HepG2 (cell line): ENCODE results near the gene RSPH1. TPM values are rescaled to one million over a fixed set of nuclear protein-coding genes. Genes with fewer than 3 reads are reported as not detected.

ENCODE experiments used
- ATAC-seq: fragments of 200-7000 bp; cut with Tn5 transposase; 3 replicates; pipeline ENCODE4 v1.9.1; 2020; ENCODE audit warnings: mild to moderate bottlenecking, moderate library complexity
- BruUV-seq: library from RNA; stranded (reverse); fragments of 400-500 nt; replicated peaks from 2 replicates; lab custom pipeline; 2021; lab: Mats Ljungman, UMichigan
- CTCF ChIA-PET: fragments of 300-600 bp; formaldehyde crosslinking; extraction: SDS; loops from one replicate; lab custom pipeline; 2021; ENCODE audit warnings: low total read pairs, inconsistent platforms, low intra/inter-chr PET ratio; lab: Yijun Ruan, JAX
- POLR2A ChIA-PET: fragments of 350-600 bp; sonication (Branson Sonifier 250); formaldehyde crosslinking; loops from one replicate; lab custom pipeline; 2020; ENCODE audit warnings: antibody characterized with exemption, inconsistent platforms; lab: Yijun Ruan, JAX
- DNase-seq: peaks from one replicate; pipeline ENCODE4 v3.0.0-alpha.2; 2015; ENCODE audit warnings: low spot score
- FAIRE-seq: peaks from 3 replicates; lab custom pipeline; 2011; peaks lifted over from hg19 to GRCh38; lab: Jason Lieb, UNC
- H2AFZ ChIP-seq: one replicate; pipeline ENCODE4 v1.6.1; 2011; ENCODE audit warnings: low read length, inconsistent platforms
- H3K27ac ChIP-seq: fragments of 300-600 bp; 3 replicates; pipeline ENCODE4 v1.8.0; 2011; ENCODE audit warnings: mixed run types, mild to moderate bottlenecking, mixed read lengths, low read length, inconsistent platforms; ENCODE audit not compliant: insufficient read depth; ENCODE audit errors: extremely low read length
- H3K27me3 ChIP-seq, 2 experiments: fragments of 200-600 bp in 1 of 2; 2 replicates in 1 of 2; 3 replicates in 1 of 2; pipeline versions ENCODE4 v1.6.0 to v1.8.0; 2011; ENCODE audit warnings: low read length in 2 of 2, mild to moderate bottlenecking in 2 of 2, moderate library complexity in 2 of 2, inconsistent platforms in 1 of 2; ENCODE audit not compliant: insufficient read depth in 2 of 2, control insufficient read depth in 1 of 2
- H3K36me3 ChIP-seq, 2 experiments: fragments of 200-600 bp in 1 of 2; replicated peaks in 1 of 2; 2 replicates in 1 of 2; 3 replicates in 1 of 2; pipeline versions ENCODE4 v1.5.1 to v1.8.0; 2011; ENCODE audit warnings: low read length in 2 of 2, inconsistent platforms in 1 of 2; ENCODE audit not compliant: insufficient read depth in 2 of 2, control insufficient read depth in 1 of 2
- H3K4me1 ChIP-seq: 2 replicates; pipeline ENCODE4 v1.5.1; 2012; ENCODE audit warnings: low read length, inconsistent platforms; ENCODE audit not compliant: insufficient read depth
- H3K4me2 ChIP-seq: 2 replicates; pipeline ENCODE4 v1.6.0; 2011; ENCODE audit warnings: low read depth, low read length, inconsistent platforms
- H3K4me3 ChIP-seq, 3 experiments: fragments of 200-600 bp in 1 of 3; sonication (generic), shearing (Covaris generic) in 1 of 3; replicated peaks in 1 of 3; 2 replicates each; pipeline ENCODE4 v1.5.1; 2011 to 2016; ENCODE audit warnings: low read length in 3 of 3, inconsistent platforms in 2 of 3, low read depth in 2 of 3, mild to moderate bottlenecking in 2 of 3, control low read depth in 1 of 3, mixed read lengths in 1 of 3; ENCODE audit not compliant: insufficient read depth in 1 of 3
- H3K79me2 ChIP-seq: one replicate; pipeline ENCODE4 v1.6.1; 2011; ENCODE audit warnings: low read length, inconsistent platforms; ENCODE audit not compliant: insufficient read depth
- H3K9ac ChIP-seq: 2 replicates; pipeline ENCODE4 v1.6.0; 2011; ENCODE audit warnings: mild to moderate bottlenecking, low read depth, low read length, inconsistent platforms; ENCODE audit not compliant: insufficient read depth
- H3K9me3 ChIP-seq: 2 replicates; pipeline ENCODE4 v1.5.1; 2012; ENCODE audit warnings: mild to moderate bottlenecking, low read length
- H4K20me1 ChIP-seq: 2 replicates; pipeline ENCODE4 v1.6.0; 2011; ENCODE audit warnings: inconsistent platforms, mild to moderate bottlenecking, low read length, moderate library complexity; ENCODE audit not compliant: insufficient read depth
- ATF2 ChIP-seq: sonication (generic); formaldehyde crosslinking; IDR thresholded peaks from 2 replicates; pipeline ENCODE4 v1.4.0; 2020; ENCODE audit warnings: missing genetic modification reagents
- CHD2 ChIP-seq: IDR thresholded peaks from 2 replicates; pipeline ENCODE4 v1.6.1; 2011; ENCODE audit warnings: low read depth, low read length, improper control_type of control experiment
- FOXA1 ChIP-seq, 2 experiments: fragments of 450-650 bp in 1 of 2; sonication (generic) in 1 of 2; formaldehyde crosslinking in 1 of 2; IDR thresholded peaks; 2 replicates each; pipeline versions ENCODE4 v1.4.0 to v1.6.1; 2016 to 2020; ENCODE audit warnings: missing genetic modification reagents in 1 of 2
- FOXC1 ChIP-seq: sonication (generic); formaldehyde crosslinking; IDR thresholded peaks from 2 replicates; pipeline ENCODE4 v1.8.0; 2022; ENCODE audit warnings: mild to moderate bottlenecking, missing genetic modification reagents, borderline replicate concordance
- HNF1B ChIP-seq: sonication (generic); formaldehyde crosslinking; IDR thresholded peaks from 2 replicates; pipeline ENCODE4 v1.5.1; 2020; ENCODE audit warnings: mild to moderate bottlenecking, moderate library complexity, missing genetic modification reagents
- KMT2B ChIP-seq: IDR thresholded peaks from 2 replicates; pipeline ENCODE4 v1.6.1; 2016; ENCODE audit warnings: missing genetic modification reagents, missing compliant biosample characterization
- MIER3 ChIP-seq: IDR thresholded peaks from 2 replicates; pipeline ENCODE4 v1.6.1; 2016; ENCODE audit warnings: missing compliant biosample characterization, borderline replicate concordance
- MNT ChIP-seq: fragments of 450-650 bp; IDR thresholded peaks from 2 replicates; pipeline ENCODE4 v1.6.1; 2016
- MTF1 ChIP-seq: sonication (generic); formaldehyde crosslinking; IDR thresholded peaks from 2 replicates; pipeline ENCODE4 v1.5.0; 2020; ENCODE audit warnings: missing genetic modification reagents
- SOX6 ChIP-seq, 2 experiments: fragments of 450-650 bp in 1 of 2; sonication (generic) in 1 of 2; formaldehyde crosslinking in 1 of 2; IDR thresholded peaks; 2 replicates each; pipeline versions ENCODE4 v1.4.0 to v1.6.1; 2017 to 2020; ENCODE audit warnings: antibody characterized with exemption in 1 of 2, mild to moderate bottlenecking in 1 of 2, missing genetic modification reagents in 1 of 2
- ZFP62 ChIP-seq: sonication (generic); formaldehyde crosslinking; IDR thresholded peaks from 2 replicates; pipeline ENCODE4 v1.4.0; 2020; ENCODE audit warnings: missing genetic modification reagents
- ZNF121 ChIP-seq: sonication (generic); formaldehyde crosslinking; IDR thresholded peaks from 2 replicates; pipeline ENCODE4 v1.5.0; 2020; ENCODE audit warnings: mild to moderate bottlenecking, missing genetic modification reagents
- ZNF343 ChIP-seq: sonication (generic); formaldehyde crosslinking; IDR thresholded peaks from 2 replicates; pipeline ENCODE4 v1.4.0; 2020; ENCODE audit warnings: mild to moderate bottlenecking, missing genetic modification reagents
- ZNF580 ChIP-seq: IDR thresholded peaks from 2 replicates; pipeline ENCODE4 v1.6.1; 2016; ENCODE audit warnings: low read depth, borderline replicate concordance
- ZNF615 ChIP-seq: sonication (generic); formaldehyde crosslinking; IDR thresholded peaks from 2 replicates; pipeline ENCODE4 v1.5.0; 2020; ENCODE audit warnings: mild to moderate bottlenecking, missing genetic modification reagents, borderline replicate concordance
- WGBS: methylation state at CpG from one replicate; pipeline ENCODE4 v1.1.6; 2017; ENCODE audit warnings: low lambda C conversion rate; 5-methylcytosine and 5-hydroxymethylcytosine counted together
- in situ Hi-C: cut with HindIII; loops from 2 replicates; pipeline ENCODE4 v1.10.0; 2017; ENCODE audit warnings: low pct_unique_long_range_greater_than_20kb; ENCODE audit not compliant: extremely low pct_ligation_motif_present
- intact Hi-C: fragments of 100-400 bp; cut with micrococcal nuclease; formaldehyde crosslinking; loops from one replicate; pipeline ENCODE4 v1.10.0; 2022; ENCODE audit not compliant: unreplicated experiment
- polyA plus RNA-seq, 8 experiments: library from polyadenylated mRNA; depleted of rRNA in 3 of 8; stranded (reverse) in 7 of 8; unstranded in 1 of 8; fragments of >200 nt; fragmentation: Illumina TruSeq in 4 of 8; extraction: Trizol in 4 of 8; gene quantifications; 2 replicates each; pipeline versions ENCODE4 v1.2.1 to v1.2.3, GENCODE V29; 2011 to 2016; ENCODE audit warnings: low read depth in 4 of 8, missing spikeins in 1 of 8, mixed read lengths in 1 of 8; ENCODE audit not compliant: insufficient read depth in 1 of 8
- total RNA-seq, 5 experiments: library from RNA; depleted of rRNA; stranded (reverse); fragments of >200 nt; fragmentation: Illumina TruSeq; extraction: Trizol; gene quantifications; 2 replicates each; pipeline ENCODE4 v1.2.3, GENCODE V29; 2016; ENCODE audit warnings: low read depth in 1 of 5

The RSPH1 gene
- total and polyA plus RNA-seq, 2 of the 13 experiments (the other 11 are each of a cell fraction or from before 2014, with no cell fraction given), result not detected

- no peak for TF ChIP-seq HNF1B (CRISPR knock-in tag)
- TF ChIP-seq MNT, result no peak
- no peak for TF ChIP-seq SOX6 (IDR thresholded peaks at IDR 0.05)
- TF ChIP-seq SOX6 (CRISPR knock-in tag; IDR thresholded peaks at IDR 0.05), result no peak
- TF ChIP-seq ZNF343 (CRISPR knock-in tag), result no peak
- no peak for TF ChIP-seq MIER3 (CRISPR knock-in tag)
Measured at GRCh38 chr21:42454786-42455185, 41.2 kb downstream of the RSPH1 start (continued).

- ChIA-PET POLR2A (no interaction called here), CTCF (no interaction called here)
- Histone ChIP-seq H4K20me1 (no peaks in the 10 kb centered on the region), H3K36me3 (no peaks in the 10 kb centered on the region), H3K9ac (no peak overlapping the region), H3K9me3 (no peaks in the 10 kb centered on the region), H3K79me2 (no peaks in the 10 kb centered on the region), H3K4me1 (peaks cover 4% of the 10 kb centered on the region; the same call in 1 of the 2 replicates), H3K4me3 (no peak overlapping the region), H3K27me3 (peaks cover 0 to 12% of the 10 kb centered on the region in 2 experiments; a peak in 2 of 5 replicates), H3K27ac (no peak overlapping the region), H3K4me2 (no peak overlapping the region), H2AFZ (no peak overlapping the region)
- in situ Hi-C loops, result no loop called here
- TF ChIP-seq FOXC1 (CRISPR knock-in tag) (no peak), CHD2 (no peak), FOXA1 (IDR thresholded peaks at IDR 0.05) (no peak), FOXA1 (CRISPR knock-in tag; IDR thresholded peaks at IDR 0.05) (no peak), ZNF615 (CRISPR knock-in tag) (no peak), ATF2 (CRISPR knock-in tag) (no peak), MTF1 (CRISPR knock-in tag) (no peak), ZNF580 (CRISPR knock-in tag) (no peak), KMT2B (CRISPR knock-in tag) (no peak), ZNF121 (no peak), ZFP62 (CRISPR knock-in tag) (no peak)
- ATAC-seq (no peak), DNase-seq (no peak), FAIRE-seq (no peak)
- 56% methylated on average over 15 of the region's 19 CpGs for WGBS
- intact Hi-C loops, result no loop called here
- BruUV-seq, result no TSS peak
Measured at GRCh38 chr21:42453986-42454570, 41.9 kb downstream of the RSPH1 start.
